K562 (cell line): ENCODE results near the gene RSPH6A. TPM values are rescaled to one million over a fixed set of nuclear protein-coding genes. Genes with fewer than 3 reads are reported as not detected.

Experiments
- ARNT ChIP-seq, 2 experiments: fragments of 450-650 bp; IDR thresholded peaks; 2 replicates each; pipeline ENCODE4 v1.6.1; 2016; ENCODE audit warnings: mild to moderate bottlenecking in 1 of 2
- CHD1 ChIP-seq: fragments of 200-600 bp; sonication (generic); IDR thresholded peaks from one replicate; pipeline ENCODE4 v1.6.1; 2012; ENCODE audit warnings: mild to moderate bottlenecking, moderate library complexity, low read length, inconsistent platforms
- EP300 ChIP-seq: IDR thresholded peaks from 2 replicates; pipeline ENCODE4 v1.6.1; 2012; ENCODE audit warnings: low read length, improper control_type of control experiment
- EZH2 ChIP-seq: IDR thresholded peaks from 2 replicates; pipeline ENCODE4 v1.6.1; 2012; ENCODE audit warnings: low read depth, mild to moderate bottlenecking, inconsistent platforms, low read length, borderline replicate concordance
- FOXK2 ChIP-seq, 2 experiments: fragments of 450-650 bp; IDR thresholded peaks in 1 of 2; conservative IDR thresholded peaks in 1 of 2; 2 replicates each; pipeline ENCODE4 v1.6.1; 2016; ENCODE audit warnings: low read depth in 2 of 2, mild to moderate bottlenecking in 1 of 2
- HDAC2 ChIP-seq: fragments of 450-650 bp; IDR thresholded peaks from 2 replicates; pipeline ENCODE4 v1.6.1; 2016; ENCODE audit warnings: mild to moderate bottlenecking
- KLF10 ChIP-seq: fragments of 250-450 bp; sonication (Bioruptor Pico); IDR thresholded peaks from 2 replicates; pipeline ENCODE4 v1.6.1; 2021; ENCODE audit warnings: matching md5 sums
- MEIS2 ChIP-seq: fragments of 450-650 bp; IDR thresholded peaks from 2 replicates; pipeline ENCODE4 v1.6.1; 2014; ENCODE audit warnings: mild to moderate bottlenecking; ENCODE audit not compliant: partially characterized antibody
- NR4A1 ChIP-seq, 2 experiments: fragments of 250-450 bp in 1 of 2; fragments of 450-650 bp in 1 of 2; sonication (Bioruptor Pico) in 1 of 2; IDR thresholded peaks; 2 replicates each; pipeline versions ENCODE4 v1.4.0 to v1.6.1; 2016 to 2020; ENCODE audit warnings: mild to moderate bottlenecking in 2 of 2, missing compliant biosample characterization in 1 of 2, missing genetic modification characterization in 1 of 2, moderate library complexity in 1 of 2
- PTRF ChIP-seq: fragments of 450-650 bp; IDR thresholded peaks from 2 replicates; pipeline ENCODE4 v1.6.1; 2016; ENCODE audit warnings: mild to moderate bottlenecking, missing genetic modification characterization, missing compliant biosample characterization
- SP1 ChIP-seq: sonication (generic); formaldehyde crosslinking; IDR thresholded peaks from 2 replicates; pipeline ENCODE4 v1.8.1; 2022; ENCODE audit warnings: mild to moderate bottlenecking, missing genetic modification reagents
- UBTF ChIP-seq, 2 experiments: IDR thresholded peaks; 2 replicates each; pipeline ENCODE4 v1.6.1; 2012; ENCODE audit warnings: improper control_type of control experiment in 2 of 2, low read depth in 2 of 2, low read length in 2 of 2, borderline replicate concordance in 1 of 2
- ZNF408 ChIP-seq: fragments of 250-450 bp; sonication (Bioruptor Pico); IDR thresholded peaks from 2 replicates; pipeline ENCODE4 v1.4.0; 2020; ENCODE audit warnings: low read depth, mild to moderate bottlenecking, moderate library complexity
- ZZZ3 ChIP-seq: fragments of 450-650 bp; IDR thresholded peaks from 2 replicates; pipeline ENCODE4 v1.6.1; 2016; ENCODE audit warnings: antibody characterized with exemption, mild to moderate bottlenecking, moderate library complexity
- polyA plus RNA-seq, 8 experiments: library from polyadenylated mRNA; depleted of rRNA in 4 of 8; stranded (reverse) in 5 of 8; unstranded in 3 of 8; fragments of >200 nt; fragmentation: Nextera tagmentation in 2 of 8; fragmentation: Illumina TruSeq in 1 of 8; extraction: Ambion mirVana in 2 of 8; extraction: Trizol in 1 of 8; gene quantifications; 2 replicates each; pipeline versions ENCODE4 v1.2.1 to v1.2.3, GENCODE V29; 2011 to 2014; ENCODE audit warnings: inconsistent platforms in 1 of 8, missing spikeins in 1 of 8
- total RNA-seq, 7 experiments: library from RNA; depleted of rRNA in 6 of 7; stranded (reverse); fragments of >200 nt in 6 of 7; fragmentation: Illumina TruSeq in 2 of 7; extraction: Trizol in 2 of 7; gene quantifications; 2 replicates each; pipeline versions ENCODE4 v1.2.1 to v1.2.3, GENCODE V29; 2011 to 2021; ENCODE audit warnings: low replicate concordance in 1 of 7
- TF ChIP-seq, protein P1 (sequence below): fragments of 450-650 bp; IDR thresholded peaks from 2 replicates; pipeline ENCODE4 v1.6.1; 2017; ENCODE audit warnings: antibody characterized with exemption, mild to moderate bottlenecking
- TF ChIP-seq, protein P2 (sequence below): IDR thresholded peaks from 3 replicates; pipeline ENCODE4 v1.6.1; 2011; ENCODE audit warnings: borderline replicate concordance, mild to moderate bottlenecking, moderate library complexity; ENCODE audit not compliant: insufficient read length; ENCODE audit errors: extremely low read depth
- TF ChIP-seq, protein P3 (sequence below): sonication (generic); formaldehyde crosslinking; IDR thresholded peaks from 2 replicates; pipeline ENCODE4 v1.8.0; 2022; ENCODE audit warnings: missing genetic modification reagents, mild to moderate bottlenecking, borderline replicate concordance

The RSPH6A gene
- total and polyA plus RNA-seq, 9 of the 15 experiments (the other 6 are each of a cell fraction or from before 2014, with no cell fraction given), result 0.03 to 0.15 (median 0.07) TPM; not detected in 5

DNA sequence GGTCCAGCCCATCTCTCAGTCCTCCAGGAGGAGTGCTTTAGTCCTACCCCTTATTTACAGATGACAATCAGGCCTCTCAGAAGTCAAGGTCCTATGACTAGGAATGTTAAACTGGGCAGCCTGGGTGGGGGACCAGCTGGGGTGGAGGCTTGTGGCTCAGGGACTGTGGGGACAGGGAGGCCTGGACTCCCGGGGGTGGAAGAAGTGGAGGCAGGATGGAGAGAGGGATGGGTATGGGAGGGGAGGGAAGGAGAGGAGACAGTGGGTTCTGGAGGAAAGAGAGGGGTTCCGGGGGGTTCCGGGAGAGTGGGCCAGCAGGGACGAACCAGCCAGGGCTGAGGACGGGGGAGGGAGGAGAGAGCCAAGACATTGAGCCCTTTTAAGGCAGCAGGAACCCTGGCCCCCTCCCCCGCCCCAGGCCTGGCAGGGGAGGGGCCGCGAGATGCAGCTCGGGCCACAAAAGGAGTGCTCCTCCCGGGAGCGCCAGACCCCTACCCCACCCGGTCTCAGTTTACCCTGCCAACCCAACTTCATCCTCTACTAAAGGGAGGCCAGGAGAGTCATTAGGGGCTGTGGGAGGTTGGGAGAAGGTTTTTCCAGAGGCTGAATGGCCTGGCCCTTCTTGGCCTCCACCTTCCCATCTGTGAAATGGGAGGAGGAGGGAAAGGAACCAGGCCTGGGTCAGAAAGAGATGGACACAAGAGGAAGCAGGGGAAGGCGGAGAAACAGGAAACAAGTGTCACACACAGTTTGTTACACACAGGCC, 34.5 kb downstream of the RSPH6A start (continued):
- TF ChIP-seq KLF10 (CRISPR knock-in tag) (no peak), NR4A1 (CRISPR knock-in tag; IDR thresholded peaks at IDR 0.05) (no peak), NR4A1 (tag; IDR thresholded peaks at IDR 0.05) (no peak), UBTF (IDR thresholded peaks at IDR 0.05; ENCODE audit: borderline replicate concordance in 1 of 2, low read depth in 2 of 2, low read length in 2 of 2) (no peak), MEIS2 (no peak), HDAC2 (peak; percentile 63; the same call in 1 of the 2 replicates), ARNT (IDR thresholded peaks at IDR 0.05) (no peak), ZNF408 (no peak), ZZZ3 (no peak), CHD1 (no peak), EP300 (no peak), EZH2 (no peak), SP1 (CRISPR knock-in tag) (no peak; the same call in 1 of the 2 replicates), PTRF (tag) (no peak), FOXK2 (conservative IDR thresholded peaks at IDR 0.05 in 1 of 2, IDR thresholded peaks at IDR 0.05 in 1 of 2; ENCODE audit: low read depth in 2 of 2) (peak; percentile 84 to 85)
- TF ChIP-seq, protein P1, sequence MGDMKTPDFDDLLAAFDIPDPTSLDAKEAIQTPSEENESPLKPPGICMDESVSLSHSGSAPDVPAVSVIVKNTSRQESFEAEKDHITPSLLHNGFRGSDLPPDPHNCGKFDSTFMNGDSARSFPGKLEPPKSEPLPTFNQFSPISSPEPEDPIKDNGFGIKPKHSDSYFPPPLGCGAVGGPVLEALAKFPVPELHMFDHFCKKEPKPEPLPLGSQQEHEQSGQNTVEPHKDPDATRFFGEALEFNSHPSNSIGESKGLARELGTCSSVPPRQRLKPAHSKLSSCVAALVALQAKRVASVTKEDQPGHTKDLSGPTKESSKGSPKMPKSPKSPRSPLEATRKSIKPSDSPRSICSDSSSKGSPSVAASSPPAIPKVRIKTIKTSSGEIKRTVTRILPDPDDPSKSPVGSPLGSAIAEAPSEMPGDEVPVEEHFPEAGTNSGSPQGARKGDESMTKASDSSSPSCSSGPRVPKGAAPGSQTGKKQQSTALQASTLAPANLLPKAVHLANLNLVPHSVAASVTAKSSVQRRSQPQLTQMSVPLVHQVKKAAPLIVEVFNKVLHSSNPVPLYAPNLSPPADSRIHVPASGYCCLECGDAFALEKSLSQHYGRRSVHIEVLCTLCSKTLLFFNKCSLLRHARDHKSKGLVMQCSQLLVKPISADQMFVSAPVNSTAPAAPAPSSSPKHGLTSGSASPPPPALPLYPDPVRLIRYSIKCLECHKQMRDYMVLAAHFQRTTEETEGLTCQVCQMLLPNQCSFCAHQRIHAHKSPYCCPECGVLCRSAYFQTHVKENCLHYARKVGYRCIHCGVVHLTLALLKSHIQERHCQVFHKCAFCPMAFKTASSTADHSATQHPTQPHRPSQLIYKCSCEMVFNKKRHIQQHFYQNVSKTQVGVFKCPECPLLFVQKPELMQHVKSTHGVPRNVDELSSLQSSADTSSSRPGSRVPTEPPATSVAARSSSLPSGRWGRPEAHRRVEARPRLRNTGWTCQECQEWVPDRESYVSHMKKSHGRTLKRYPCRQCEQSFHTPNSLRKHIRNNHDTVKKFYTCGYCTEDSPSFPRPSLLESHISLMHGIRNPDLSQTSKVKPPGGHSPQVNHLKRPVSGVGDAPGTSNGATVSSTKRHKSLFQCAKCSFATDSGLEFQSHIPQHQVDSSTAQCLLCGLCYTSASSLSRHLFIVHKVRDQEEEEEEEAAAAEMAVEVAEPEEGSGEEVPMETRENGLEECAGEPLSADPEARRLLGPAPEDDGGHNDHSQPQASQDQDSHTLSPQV, result no peak
- TF ChIP-seq, protein P2, sequence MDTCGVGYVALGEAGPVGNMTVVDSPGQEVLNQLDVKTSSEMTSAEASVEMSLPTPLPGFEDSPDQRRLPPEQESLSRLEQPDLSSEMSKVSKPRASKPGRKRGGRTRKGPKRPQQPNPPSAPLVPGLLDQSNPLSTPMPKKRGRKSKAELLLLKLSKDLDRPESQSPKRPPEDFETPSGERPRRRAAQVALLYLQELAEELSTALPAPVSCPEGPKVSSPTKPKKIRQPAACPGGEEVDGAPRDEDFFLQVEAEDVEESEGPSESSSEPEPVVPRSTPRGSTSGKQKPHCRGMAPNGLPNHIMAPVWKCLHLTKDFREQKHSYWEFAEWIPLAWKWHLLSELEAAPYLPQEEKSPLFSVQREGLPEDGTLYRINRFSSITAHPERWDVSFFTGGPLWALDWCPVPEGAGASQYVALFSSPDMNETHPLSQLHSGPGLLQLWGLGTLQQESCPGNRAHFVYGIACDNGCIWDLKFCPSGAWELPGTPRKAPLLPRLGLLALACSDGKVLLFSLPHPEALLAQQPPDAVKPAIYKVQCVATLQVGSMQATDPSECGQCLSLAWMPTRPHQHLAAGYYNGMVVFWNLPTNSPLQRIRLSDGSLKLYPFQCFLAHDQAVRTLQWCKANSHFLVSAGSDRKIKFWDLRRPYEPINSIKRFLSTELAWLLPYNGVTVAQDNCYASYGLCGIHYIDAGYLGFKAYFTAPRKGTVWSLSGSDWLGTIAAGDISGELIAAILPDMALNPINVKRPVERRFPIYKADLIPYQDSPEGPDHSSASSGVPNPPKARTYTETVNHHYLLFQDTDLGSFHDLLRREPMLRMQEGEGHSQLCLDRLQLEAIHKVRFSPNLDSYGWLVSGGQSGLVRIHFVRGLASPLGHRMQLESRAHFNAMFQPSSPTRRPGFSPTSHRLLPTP, result no peak
- TF ChIP-seq, protein P3, sequence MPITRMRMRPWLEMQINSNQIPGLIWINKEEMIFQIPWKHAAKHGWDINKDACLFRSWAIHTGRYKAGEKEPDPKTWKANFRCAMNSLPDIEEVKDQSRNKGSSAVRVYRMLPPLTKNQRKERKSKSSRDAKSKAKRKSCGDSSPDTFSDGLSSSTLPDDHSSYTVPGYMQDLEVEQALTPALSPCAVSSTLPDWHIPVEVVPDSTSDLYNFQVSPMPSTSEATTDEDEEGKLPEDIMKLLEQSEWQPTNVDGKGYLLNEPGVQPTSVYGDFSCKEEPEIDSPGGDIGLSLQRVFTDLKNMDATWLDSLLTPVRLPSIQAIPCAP (CRISPR knock-in tag), result no peak
